OCI-LY3 (cell line): Measurements from ENCODE around the gene CAMTA1.

Experiments used
- EZH2phosphoT487 ChIP-seq: fragments of 200-600 bp; shearing (Covaris generic); IDR thresholded peaks from 2 replicates; pipeline ENCODE4 v1.6.1; 2018; ENCODE audit warnings: antibody characterized with exemption, mixed run types, low read depth
- TF ChIP-seq, protein P1 (sequence below): fragments of 200-600, 300-600 bp; sonication (generic); IDR thresholded peaks from 2 replicates; pipeline ENCODE4 v1.5.1; 2014; ENCODE audit warnings: antibody characterized with exemption, low read length, low read depth

DNA sequence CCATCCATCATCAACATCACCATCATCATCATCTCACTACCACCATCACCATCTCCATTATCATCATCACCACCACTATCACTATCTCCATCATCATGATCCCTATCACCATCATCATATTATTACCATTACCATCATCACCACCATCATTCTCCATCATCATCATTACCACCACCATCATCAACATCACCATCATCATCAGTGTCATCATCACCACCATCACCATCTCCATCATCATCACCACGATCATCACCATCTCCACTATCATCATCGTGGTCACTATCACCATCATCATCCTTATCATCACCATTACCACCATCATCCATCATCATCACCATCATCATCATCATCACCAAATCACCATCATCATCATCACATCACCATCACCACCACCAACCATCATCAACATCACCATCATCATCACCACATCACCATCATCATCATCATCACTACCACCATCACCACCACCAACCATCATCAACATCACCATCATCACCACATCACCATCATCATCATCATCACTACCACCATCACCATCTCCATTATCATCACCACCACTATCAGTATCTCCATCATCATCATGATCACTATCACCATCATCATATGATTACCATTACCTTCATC, 783.8 kb downstream of the CAMTA1 start:
- TF ChIP-seq, protein P1, sequence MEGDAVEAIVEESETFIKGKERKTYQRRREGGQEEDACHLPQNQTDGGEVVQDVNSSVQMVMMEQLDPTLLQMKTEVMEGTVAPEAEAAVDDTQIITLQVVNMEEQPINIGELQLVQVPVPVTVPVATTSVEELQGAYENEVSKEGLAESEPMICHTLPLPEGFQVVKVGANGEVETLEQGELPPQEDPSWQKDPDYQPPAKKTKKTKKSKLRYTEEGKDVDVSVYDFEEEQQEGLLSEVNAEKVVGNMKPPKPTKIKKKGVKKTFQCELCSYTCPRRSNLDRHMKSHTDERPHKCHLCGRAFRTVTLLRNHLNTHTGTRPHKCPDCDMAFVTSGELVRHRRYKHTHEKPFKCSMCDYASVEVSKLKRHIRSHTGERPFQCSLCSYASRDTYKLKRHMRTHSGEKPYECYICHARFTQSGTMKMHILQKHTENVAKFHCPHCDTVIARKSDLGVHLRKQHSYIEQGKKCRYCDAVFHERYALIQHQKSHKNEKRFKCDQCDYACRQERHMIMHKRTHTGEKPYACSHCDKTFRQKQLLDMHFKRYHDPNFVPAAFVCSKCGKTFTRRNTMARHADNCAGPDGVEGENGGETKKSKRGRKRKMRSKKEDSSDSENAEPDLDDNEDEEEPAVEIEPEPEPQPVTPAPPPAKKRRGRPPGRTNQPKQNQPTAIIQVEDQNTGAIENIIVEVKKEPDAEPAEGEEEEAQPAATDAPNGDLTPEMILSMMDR = no peak
- TF ChIP-seq EZH2phosphoT487 = no peak
